GM12864 (cell line): ENCODE results near the gene DBNL.

Experiments
- DNase-seq: peaks from one replicate; pipeline ENCODE4 v3.0.0-alpha.2; 2011; ENCODE audit warnings: low read depth
- H3K4me3 ChIP-seq: 2 replicates; pipeline ENCODE4 v1.5.1; 2011; ENCODE audit warnings: mild to moderate bottlenecking, low read depth, low read length, control low read depth
- TF ChIP-seq, protein P1 (sequence below): IDR thresholded peaks from 2 replicates; pipeline ENCODE4 v1.5.1; 2011; ENCODE audit warnings: low read depth, mild to moderate bottlenecking, moderate library complexity, low read length, control low read depth, inconsistent platforms; ENCODE audit errors: missing control alignments

The DBNL gene

GRCh38 chr7:44064791-44065430 lies 20.4 kb downstream of the DBNL start:
- no peak overlapping the region for H3K4me3 ChIP-seq

GRCh38 chr7:44065431-44066110 lies 21.1 kb downstream of the DBNL start, which contains the start of gene PGAM2:
Gene PGAM2 (minus strand): TSS chr7:44065567. CDS start chr7:44065529, 38 bp downstream.
- no peak for DNase-seq
- TF ChIP-seq, protein P1, sequence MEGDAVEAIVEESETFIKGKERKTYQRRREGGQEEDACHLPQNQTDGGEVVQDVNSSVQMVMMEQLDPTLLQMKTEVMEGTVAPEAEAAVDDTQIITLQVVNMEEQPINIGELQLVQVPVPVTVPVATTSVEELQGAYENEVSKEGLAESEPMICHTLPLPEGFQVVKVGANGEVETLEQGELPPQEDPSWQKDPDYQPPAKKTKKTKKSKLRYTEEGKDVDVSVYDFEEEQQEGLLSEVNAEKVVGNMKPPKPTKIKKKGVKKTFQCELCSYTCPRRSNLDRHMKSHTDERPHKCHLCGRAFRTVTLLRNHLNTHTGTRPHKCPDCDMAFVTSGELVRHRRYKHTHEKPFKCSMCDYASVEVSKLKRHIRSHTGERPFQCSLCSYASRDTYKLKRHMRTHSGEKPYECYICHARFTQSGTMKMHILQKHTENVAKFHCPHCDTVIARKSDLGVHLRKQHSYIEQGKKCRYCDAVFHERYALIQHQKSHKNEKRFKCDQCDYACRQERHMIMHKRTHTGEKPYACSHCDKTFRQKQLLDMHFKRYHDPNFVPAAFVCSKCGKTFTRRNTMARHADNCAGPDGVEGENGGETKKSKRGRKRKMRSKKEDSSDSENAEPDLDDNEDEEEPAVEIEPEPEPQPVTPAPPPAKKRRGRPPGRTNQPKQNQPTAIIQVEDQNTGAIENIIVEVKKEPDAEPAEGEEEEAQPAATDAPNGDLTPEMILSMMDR = no peak
- H3K4me3 ChIP-seq = no peak within 1 kb of the TSS

More at GRCh38 chr7:44064791-44065430, 20.4 kb downstream of the DBNL start:
- DNase-seq = no peak
- TF ChIP-seq, protein P1 = no peak

- H3K4me3 ChIP-seq = no peak overlapping the region
- no peak for DNase-seq
- TF ChIP-seq, protein P1 = no peak
Observed at GRCh38 chr7:44066111-44066460, 21.6 kb downstream of the DBNL start.

DNA sequence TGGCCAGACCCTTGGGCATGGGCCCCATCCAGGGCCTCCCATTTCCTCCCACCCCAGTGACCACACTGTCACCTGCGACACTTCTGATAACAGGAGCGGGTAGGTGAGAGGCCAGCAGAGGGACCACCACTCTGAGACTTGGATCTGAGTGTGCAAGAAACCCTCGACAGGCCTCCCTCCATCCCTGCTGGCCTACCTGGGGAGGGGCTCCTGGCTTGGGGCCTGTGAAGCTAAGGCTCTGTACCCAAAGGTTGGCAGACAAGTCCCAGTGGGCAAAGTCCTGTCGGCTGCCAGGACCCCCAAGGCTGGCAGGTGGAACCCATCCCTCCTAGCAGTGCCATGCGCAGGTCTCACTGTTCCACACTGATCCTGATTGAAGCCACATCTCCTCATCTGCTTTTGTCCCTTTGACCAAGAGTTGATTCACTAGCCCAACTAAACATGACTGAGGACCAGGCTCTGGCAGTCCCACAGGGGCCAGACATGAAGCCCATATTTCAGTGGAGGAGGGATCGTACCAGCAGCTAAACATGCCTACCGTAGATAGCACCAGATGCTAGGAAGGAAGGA lies 22.1 kb downstream of the DBNL start:
- H3K4me3 ChIP-seq = no peak overlapping the region
- DNase-seq = no peak
- TF ChIP-seq, protein P1 = no peak

- DNase-seq = no peak
- TF ChIP-seq, protein P1 = no peak
- no peak overlapping the region for H3K4me3 ChIP-seq
Observed at GRCh38 chr7:44067064-44067951, 22.8 kb downstream of the DBNL start.

DNA sequence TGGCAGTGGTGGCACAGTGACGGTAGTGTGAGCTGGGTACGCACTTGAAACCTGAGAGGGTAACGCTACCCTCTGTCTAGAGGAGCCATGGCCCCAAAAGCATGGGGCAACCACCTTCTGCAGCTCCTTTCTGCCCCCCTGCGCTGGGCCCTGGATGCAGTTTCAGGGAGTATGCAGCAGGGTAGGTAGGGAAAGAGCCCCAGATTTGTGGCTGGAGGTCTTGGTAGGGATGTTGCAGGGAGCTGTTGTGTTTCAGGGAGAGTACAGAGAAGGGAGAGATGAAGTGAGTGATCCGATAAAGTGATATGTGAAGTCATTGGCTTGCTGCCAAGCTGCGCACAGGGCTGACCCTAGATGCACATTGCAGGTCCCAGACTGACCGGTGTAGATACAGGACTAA lies 23.6 kb downstream of the DBNL start:
- no peak overlapping the region for H3K4me3 ChIP-seq
- DNase-seq = no peak
- TF ChIP-seq, protein P1 = no peak
